ENCODE data around the gene CNTNAP5. TPM values are rescaled to one million over a fixed set of nuclear protein-coding genes. Genes with fewer than 3 reads are reported as not detected.

CNTNAP5 gene
- total and polyA plus RNA-seq, 2 donors (not counting 1 experiment from before 2014, with no cell fraction given): not detected

- H3K9ac ChIP-seq (ENCODE audit: low read length): no peak overlapping the region
- no peak overlapping the region for H3K4me2 ChIP-seq (replicated peaks; ENCODE audit: low read depth, low read length, poor library complexity, severe bottlenecking)
- no peak for DNase-seq
- no peaks in the 10 kb centered on the region for H3K4me1 Mint-ChIP-seq
- H3K27me3 Mint-ChIP-seq: no peaks in the 10 kb centered on the region
- no peaks in the 10 kb centered on the region for H3K27me3 ChIP-seq (replicated peaks in 1 of 4; ENCODE audit: control extremely low read depth in 1 of 4, control insufficient read depth in 3 of 4, insufficient read depth in 4 of 4, low read length in 3 of 4)
- no peaks in the 10 kb centered on the region for H3K79me2 ChIP-seq (ENCODE audit: control insufficient read depth, insufficient read depth, low read length)
- H3K4me3 ChIP-seq (ENCODE audit: control extremely low read depth in 1 of 5, extremely low read depth in 1 of 5, insufficient read depth in 1 of 5, low read depth in 2 of 5, low read length in 4 of 5): no peak overlapping the region
- no peaks in the 10 kb centered on the region for H3K36me3 ChIP-seq (replicated peaks in 1 of 2; ENCODE audit: control extremely low read depth in 1 of 2, control insufficient read depth in 1 of 2, extremely low read depth in 1 of 2, insufficient read depth in 2 of 2, low read length in 1 of 2)
- no peaks in the 10 kb centered on the region for H3K4me1 ChIP-seq (ENCODE audit: control insufficient read depth in 2 of 2, insufficient read depth in 2 of 2, low read length in 2 of 2)
- CTCF ChIA-PET: no interaction called here
- H3K27ac ChIP-seq (ENCODE audit: low read length in 2 of 2): no peak overlapping the region
- TF ChIP-seq CTCF (IDR thresholded peaks at IDR 0.05): no peak
- TF ChIP-seq EZH2 (IDR thresholded peaks at IDR 0.05; ENCODE audit: borderline replicate concordance, insufficient read depth, low read depth, low read length, poor library complexity, severe bottlenecking): no peak
- no peak overlapping the region for H3K4me3 Mint-ChIP-seq
- H3K9me3 ChIP-seq (ENCODE audit: control extremely low read depth in 1 of 3, control insufficient read depth in 2 of 3, insufficient read depth in 1 of 3, low read length in 2 of 3): peaks cover 0 to 1% (median 0%) of the 10 kb centered on the region in 3 donors
- H3K9me3 Mint-ChIP-seq (ENCODE audit: insufficient read depth): no peaks in the 10 kb centered on the region
- H2AFZ ChIP-seq (ENCODE audit: insufficient read depth, low read depth, low read length, poor library complexity, severe bottlenecking): no peak overlapping the region
- POLR2A ChIA-PET: no interaction called here
- H3K27ac Mint-ChIP-seq: no peak overlapping the region
- intact Hi-C loops (cut with micrococcal nuclease): no loop called here
- H4K20me1 ChIP-seq (ENCODE audit: control insufficient read depth, insufficient read depth, low read length, poor library complexity, severe bottlenecking): no peaks in the 10 kb centered on the region
- no peak for ATAC-seq (ENCODE audit: low read depth)
These were observed 585.1 kb downstream of the CNTNAP5 start for GRCh38 chr2:124610141-124610540.

- Mint-ChIP-seq H3K27ac (no peak overlapping the region), H3K27me3 (no peaks in the 10 kb centered on the region), H3K9me3 (ENCODE audit: insufficient read depth) (no peaks in the 10 kb centered on the region), H3K4me3 (no peak overlapping the region), H3K4me1 (no peaks in the 10 kb centered on the region)
- CTCF ChIA-PET: no interaction called here
- DNase-seq: no peak
- 92% methylated on average over 7 of the region's 10 CpGs for WGBS (ENCODE audit: insufficient coverage)
- no peaks in the 10 kb centered on the region for H4K20me1 ChIP-seq (ENCODE audit: control insufficient read depth, insufficient read depth, low read length, poor library complexity, severe bottlenecking)
- H3K27me3 ChIP-seq (replicated peaks in 1 of 4; ENCODE audit: control extremely low read depth in 1 of 4, control insufficient read depth in 3 of 4, insufficient read depth in 4 of 4, low read length in 3 of 4): no peaks in the 10 kb centered on the region
- H3K9ac ChIP-seq (ENCODE audit: low read length): no peak overlapping the region
- H3K4me1 ChIP-seq (ENCODE audit: control insufficient read depth in 2 of 2, insufficient read depth in 2 of 2, low read length in 2 of 2): no peaks in the 10 kb centered on the region
- no peak for TF ChIP-seq EZH2 (IDR thresholded peaks at IDR 0.05; ENCODE audit: borderline replicate concordance, insufficient read depth, low read depth, low read length, poor library complexity, severe bottlenecking)
- intact Hi-C loops (cut with micrococcal nuclease): no loop called here
- POLR2A ChIA-PET: no interaction called here
- H3K4me2 ChIP-seq (replicated peaks; ENCODE audit: low read depth, low read length, poor library complexity, severe bottlenecking): no peak overlapping the region
- H3K9me3 ChIP-seq (ENCODE audit: control extremely low read depth in 1 of 3, control insufficient read depth in 2 of 3, insufficient read depth in 1 of 3, low read length in 2 of 3): peaks cover 0 to 1% (median 0%) of the 10 kb centered on the region in 3 donors
- no peak overlapping the region for H2AFZ ChIP-seq (ENCODE audit: insufficient read depth, low read depth, low read length, poor library complexity, severe bottlenecking)
- no peaks in the 10 kb centered on the region for H3K36me3 ChIP-seq (replicated peaks in 1 of 2; ENCODE audit: control extremely low read depth in 1 of 2, control insufficient read depth in 1 of 2, extremely low read depth in 1 of 2, insufficient read depth in 2 of 2, low read length in 1 of 2)
- no peak overlapping the region for H3K4me3 ChIP-seq (ENCODE audit: control extremely low read depth in 1 of 5, extremely low read depth in 1 of 5, insufficient read depth in 1 of 5, low read depth in 2 of 5, low read length in 4 of 5)
- no peaks in the 10 kb centered on the region for H3K79me2 ChIP-seq (ENCODE audit: control insufficient read depth, insufficient read depth, low read length)
- no peak for ATAC-seq (ENCODE audit: low read depth)
- no peak overlapping the region for H3K27ac ChIP-seq (ENCODE audit: low read length in 2 of 2)
These were observed 585.8 kb downstream of the CNTNAP5 start for GRCh38 chr2:124610866-124611265.
